Mesothelial cell of epicardium (in vitro differentiated cells): ENCODE measurements around the gene XPO1. TPM values are rescaled to one million over a fixed set of nuclear protein-coding genes. Genes with fewer than 3 reads are reported as not detected.

Experiments
- DNase-seq, 2 experiments: peaks; one replicate each; pipeline ENCODE4 v3.0.0; 2021; ENCODE audit warnings: low spot score in 2 of 2; ENCODE audit not compliant: unreplicated experiment in 2 of 2
- H3K27ac Mint-ChIP-seq: 2 replicates; pipeline ENCODE4 v1.8.0; 2021; ENCODE audit warnings: mixed read lengths
- H3K27me3 Mint-ChIP-seq: 2 replicates; pipeline ENCODE4 v1.8.0; 2021; ENCODE audit warnings: low read depth, mixed read lengths
- H3K36me3 Mint-ChIP-seq: 2 replicates; pipeline ENCODE4 v1.8.0; 2021; ENCODE audit warnings: mixed read lengths
- H3K4me1 Mint-ChIP-seq: 2 replicates; pipeline ENCODE4 v1.8.0; 2021; ENCODE audit warnings: mixed read lengths
- H3K4me3 Mint-ChIP-seq: 2 replicates; pipeline ENCODE4 v1.8.0; 2021; ENCODE audit warnings: mild to moderate bottlenecking, moderate library complexity, mixed read lengths
- H3K9me3 Mint-ChIP-seq: 2 replicates; pipeline ENCODE4 v1.8.0; 2021; ENCODE audit warnings: mixed read lengths
- total RNA-seq: library from RNA; stranded (reverse); gene quantifications from 3 replicates; pipeline ENCODE4 v1.2.1, GENCODE V29; 2021
- TF ChIP-seq, protein P1 (sequence below): fragments of 200-600 bp; sonication (generic); IDR thresholded peaks from one replicate; pipeline ENCODE4 v1.5.0; 2021; ENCODE audit warnings: antibody characterized with exemption; ENCODE audit not compliant: unreplicated experiment

XPO1 gene
- total RNA-seq, 1 donor from 2014 or later: 219 TPM

DNA sequence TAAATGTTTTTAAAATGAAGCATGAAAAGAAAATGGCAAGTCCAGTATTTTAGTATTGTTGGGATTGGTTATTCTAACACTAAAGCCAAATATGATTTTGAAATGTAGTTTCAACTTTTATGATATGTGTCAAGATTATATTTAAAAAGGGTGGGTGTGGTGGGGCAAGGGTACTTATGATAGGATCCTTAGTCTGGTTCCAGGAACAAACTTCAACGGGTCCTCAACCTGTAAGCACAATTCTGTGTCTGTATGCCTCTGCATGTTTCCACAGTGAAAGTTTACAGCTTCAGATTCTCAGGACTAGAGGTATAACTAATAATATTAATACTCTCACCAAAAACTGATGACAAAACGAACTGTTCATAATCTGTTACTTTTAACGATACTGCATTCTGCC, 73.1 kb downstream of the XPO1 start:
- H3K4me3 Mint-ChIP-seq: no peak overlapping the region
- peaks cover 2% of the 10 kb centered on the region for H3K36me3 Mint-ChIP-seq
- peaks cover 31% of the 10 kb centered on the region for H3K4me1 Mint-ChIP-seq
- H3K9me3 Mint-ChIP-seq: no peaks in the 10 kb centered on the region
- no peak for DNase-seq
- TF ChIP-seq, protein P1, sequence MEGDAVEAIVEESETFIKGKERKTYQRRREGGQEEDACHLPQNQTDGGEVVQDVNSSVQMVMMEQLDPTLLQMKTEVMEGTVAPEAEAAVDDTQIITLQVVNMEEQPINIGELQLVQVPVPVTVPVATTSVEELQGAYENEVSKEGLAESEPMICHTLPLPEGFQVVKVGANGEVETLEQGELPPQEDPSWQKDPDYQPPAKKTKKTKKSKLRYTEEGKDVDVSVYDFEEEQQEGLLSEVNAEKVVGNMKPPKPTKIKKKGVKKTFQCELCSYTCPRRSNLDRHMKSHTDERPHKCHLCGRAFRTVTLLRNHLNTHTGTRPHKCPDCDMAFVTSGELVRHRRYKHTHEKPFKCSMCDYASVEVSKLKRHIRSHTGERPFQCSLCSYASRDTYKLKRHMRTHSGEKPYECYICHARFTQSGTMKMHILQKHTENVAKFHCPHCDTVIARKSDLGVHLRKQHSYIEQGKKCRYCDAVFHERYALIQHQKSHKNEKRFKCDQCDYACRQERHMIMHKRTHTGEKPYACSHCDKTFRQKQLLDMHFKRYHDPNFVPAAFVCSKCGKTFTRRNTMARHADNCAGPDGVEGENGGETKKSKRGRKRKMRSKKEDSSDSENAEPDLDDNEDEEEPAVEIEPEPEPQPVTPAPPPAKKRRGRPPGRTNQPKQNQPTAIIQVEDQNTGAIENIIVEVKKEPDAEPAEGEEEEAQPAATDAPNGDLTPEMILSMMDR: no peak
- H3K27ac Mint-ChIP-seq: peak overlapping the region; percentile 25
- no peaks in the 10 kb centered on the region for H3K27me3 Mint-ChIP-seq

DNA sequence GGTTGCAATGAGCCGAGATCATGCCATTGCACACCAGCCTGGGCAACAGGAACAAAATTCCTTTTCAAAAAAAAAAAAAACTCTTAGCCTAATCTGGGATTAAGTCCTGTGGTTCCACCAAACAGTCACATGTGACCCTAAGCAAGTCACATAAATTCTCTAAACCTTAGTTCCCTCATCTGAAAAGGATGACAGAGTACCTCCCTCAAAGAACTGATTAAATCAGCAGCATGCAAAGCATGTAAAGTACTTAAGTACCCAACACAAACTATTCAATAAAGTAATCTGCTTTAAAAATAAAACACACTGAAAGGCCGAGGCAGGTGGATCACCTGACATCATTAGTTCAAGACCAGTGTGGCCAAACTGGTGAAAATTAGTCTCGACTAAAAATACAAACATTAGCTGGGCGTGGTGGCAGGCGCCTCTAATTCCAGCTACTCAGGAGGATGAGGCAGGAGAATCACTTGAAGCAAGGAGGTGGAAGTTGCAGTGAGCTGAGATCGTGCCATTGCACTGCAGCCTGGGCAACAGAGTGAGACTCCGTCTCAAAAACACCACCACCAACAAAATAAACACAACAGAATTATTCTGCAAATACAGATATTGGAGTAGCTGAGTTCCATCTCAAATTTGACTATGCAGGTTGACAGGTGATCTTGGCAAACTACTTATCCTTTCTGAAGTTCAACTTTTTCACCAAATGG, 74.2 kb downstream of the XPO1 start:
- Mint-ChIP-seq H3K4me3 (no peak overlapping the region), H3K4me1 (peaks cover 24% of the 10 kb centered on the region), H3K27ac (peak overlapping the region; percentile 16), H3K27me3 (no peaks in the 10 kb centered on the region), H3K36me3 (peaks cover 3% of the 10 kb centered on the region), H3K9me3 (no peaks in the 10 kb centered on the region)
- TF ChIP-seq, protein P1: no peak
- no peak for DNase-seq

DNA sequence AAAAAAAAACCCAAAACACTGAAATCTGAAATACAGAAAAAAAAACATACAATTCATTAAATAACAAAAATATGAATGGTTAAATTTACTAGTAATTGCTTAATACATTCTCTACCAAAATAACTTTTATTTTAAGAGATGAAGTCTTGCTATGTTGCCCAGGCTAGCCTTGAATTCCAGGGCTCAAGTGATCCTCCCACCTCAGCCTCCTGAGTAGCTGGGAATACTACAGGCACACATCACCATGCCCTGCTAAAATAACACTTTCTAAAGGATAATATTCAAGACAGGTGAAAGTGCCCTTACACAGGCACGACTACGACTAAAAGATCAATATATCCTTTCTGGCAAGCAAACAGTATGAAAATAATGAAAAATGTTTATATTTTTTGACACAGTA, 76.8 kb downstream of the XPO1 start:
- TF ChIP-seq, protein P1: no peak
- no peaks in the 10 kb centered on the region for H3K9me3 Mint-ChIP-seq
- no peak overlapping the region for H3K4me3 Mint-ChIP-seq
- H3K4me1 Mint-ChIP-seq: peaks cover 12% of the 10 kb centered on the region
- no peak for DNase-seq
- no peak overlapping the region for H3K27ac Mint-ChIP-seq
- H3K27me3 Mint-ChIP-seq: no peaks in the 10 kb centered on the region
- H3K36me3 Mint-ChIP-seq: peaks cover 3% of the 10 kb centered on the region

DNA sequence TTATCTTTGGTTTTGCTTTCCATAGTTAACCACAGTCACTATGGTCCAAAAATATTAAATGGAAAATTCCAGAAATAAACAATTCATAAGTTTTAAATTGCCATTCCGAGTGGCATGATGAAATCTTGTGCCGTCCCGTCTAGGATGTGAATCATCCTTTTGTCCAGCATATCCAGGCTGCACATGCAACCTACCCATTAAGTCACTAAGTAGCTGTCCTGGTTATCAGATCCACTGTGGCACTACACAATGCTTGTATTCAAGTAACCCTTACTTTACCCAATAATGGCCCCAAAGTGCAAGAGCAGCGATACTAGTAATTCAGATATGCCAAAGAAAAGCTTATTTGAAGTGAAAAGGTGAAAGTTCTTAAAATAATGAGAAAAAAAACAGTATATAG, 78.0 kb downstream of the XPO1 start:
- H3K27ac Mint-ChIP-seq: peak overlapping the region; percentile 19
- no peaks in the 10 kb centered on the region for H3K27me3 Mint-ChIP-seq
- no peak overlapping the region for H3K4me3 Mint-ChIP-seq
- H3K4me1 Mint-ChIP-seq: peaks cover 10% of the 10 kb centered on the region
- H3K9me3 Mint-ChIP-seq: no peaks in the 10 kb centered on the region
- no peak for DNase-seq
- H3K36me3 Mint-ChIP-seq: peaks cover 8% of the 10 kb centered on the region
- TF ChIP-seq, protein P1: no peak

DNA sequence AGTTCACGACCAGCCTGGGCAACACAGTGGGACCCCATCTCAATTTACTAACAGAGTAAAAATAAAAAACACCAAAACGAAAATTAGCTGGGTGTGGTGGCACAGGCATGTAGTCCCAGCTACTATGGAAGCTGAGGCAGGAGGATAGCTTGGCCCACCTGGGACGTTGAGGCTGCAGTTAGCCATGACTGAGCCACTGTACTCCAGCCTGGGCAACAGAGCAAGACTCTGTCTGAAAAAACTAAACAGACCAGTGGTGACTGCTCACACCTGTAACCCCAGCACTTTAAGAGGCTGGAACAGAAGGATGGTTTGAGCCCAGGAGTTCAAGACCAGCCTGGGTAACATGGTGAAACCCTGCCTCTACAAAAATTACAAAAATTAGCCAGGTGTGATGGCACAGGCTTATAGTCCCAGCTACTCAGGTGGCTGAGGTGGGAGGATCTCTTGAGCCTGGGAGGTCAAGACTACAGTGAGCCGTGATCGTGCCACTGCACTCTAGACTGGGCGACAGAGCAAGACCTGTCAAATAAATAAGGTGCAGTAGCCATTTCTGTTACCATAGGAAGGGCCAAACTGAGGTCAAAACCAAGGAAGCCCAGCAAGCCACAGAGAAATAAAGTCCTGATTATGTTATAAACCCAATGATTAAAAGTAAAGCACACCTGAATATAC, 81.3 kb downstream of the XPO1 start:
- TF ChIP-seq, protein P1: no peak
- Mint-ChIP-seq H3K27ac (no peak overlapping the region), H3K4me3 (no peak overlapping the region)

More for the DNA sequence above, 81.3 kb downstream of the XPO1 start:
- H3K9me3 Mint-ChIP-seq: no peaks in the 10 kb centered on the region
- H3K36me3 Mint-ChIP-seq: peaks cover 11% of the 10 kb centered on the region
- DNase-seq: no peak
- H3K27me3 Mint-ChIP-seq: no peaks in the 10 kb centered on the region
- peaks cover 2% of the 10 kb centered on the region for H3K4me1 Mint-ChIP-seq
